ENCODE results near the gene RBM15. TPM values are rescaled to one million over a fixed set of nuclear protein-coding genes. Genes with fewer than 3 reads are reported as not detected.
A peak's percentile ranks its signal among the peaks of the same experiment; 100 is the strongest.

Gene RBM15
- total RNA-seq, 4 donors from 2014 or later: 10.5 to 39.5 (median 23.0) TPM

- H3K36me3 ChIP-seq: peaks cover 0 to 16% (median 0%) of the 10 kb centered on the region in 3 donors
- H3K4me3 ChIP-seq: peak overlapping the region; percentile 64 to 90 (median 88)
- H3K27me3 ChIP-seq: no peaks in the 10 kb centered on the region
- H3K9me3 ChIP-seq: no peaks in the 10 kb centered on the region
- peak overlapping the region; percentile 97 to 98 (median 98) for H3K27ac ChIP-seq
- TF ChIP-seq CTCF (IDR thresholded peaks at IDR 0.05): peak; percentile 41 to 81 (median 72)
- peak in 3 of 4 donors; percentile 2 to 71 (median 57) for TF ChIP-seq POLR2A (IDR thresholded peaks at IDR 0.05)
- H3K4me1 ChIP-seq: peaks cover 23 to 52% (median 34%) of the 10 kb centered on the region in 3 donors
- intact Hi-C loops (cut with DNase I): loop anchor here (5.0 kb wide), 1 partner anchor 69 kb away; the partner anchor contains the start of gene LAMTOR5
- peak; percentile 84 for DNase-seq
- 0 to 1% methylated on average over 10 to 18 of the region's 57 CpGs for WGBS, 2 donors
Measured at GRCh38 chr1:110338309-110338885, 780 bp upstream of the RBM15 start.

GRCh38 chr1:110339407-110340206 lies 430 bp downstream of the RBM15 start:
- H3K4me3 ChIP-seq: peak overlapping the region; percentile 83 to 90 (median 88)
- peak overlapping the region; percentile 88 to 98 (median 94) for H3K27ac ChIP-seq
- H3K36me3 ChIP-seq: peaks cover 0 to 16% (median 0%) of the 10 kb centered on the region in 3 donors
- TF ChIP-seq POLR2A (IDR thresholded peaks at IDR 0.05) (peak in 3 of 4 donors; percentile 37 to 92 (median 67)), CTCF (IDR thresholded peaks at IDR 0.05) (peak in 5 of 6 experiments; percentile 17 to 71 (median 54))
- peaks cover 27 to 64% (median 45%) of the 10 kb centered on the region in 3 donors for H3K4me1 ChIP-seq
- 0% methylated on average over 12 to 34 of the region's 77 CpGs for WGBS, 2 donors
- H3K27me3 ChIP-seq: no peaks in the 10 kb centered on the region
- H3K9me3 ChIP-seq: no peaks in the 10 kb centered on the region
- intact Hi-C loops (cut with DNase I): loop anchor here (5.0 kb wide), 1 partner anchor 68 kb away; the partner anchor contains the start of gene LAMTOR5
- no peak for DNase-seq

- Histone ChIP-seq H3K4me1 (peaks cover 30 to 70% (median 45%) of the 10 kb centered on the region in 3 donors), H3K9me3 (no peaks in the 10 kb centered on the region), H3K27me3 (no peaks in the 10 kb centered on the region), H3K27ac (peak overlapping the region; percentile 88 to 98 (median 94)), H3K4me3 (peak overlapping the region; percentile 83 to 90 (median 88)), H3K36me3 (peaks cover 0 to 19% (median 0%) of the 10 kb centered on the region in 3 donors)
- intact Hi-C loops (cut with DNase I): no loop called here
- no peak for DNase-seq
- 0% methylated on average over 2 of the region's 9 CpGs; no CpG with 5 or more reads in 1 of the 2 donors for WGBS, 2 donors
- TF ChIP-seq POLR2A (IDR thresholded peaks at IDR 0.05) (no peak), CTCF (IDR thresholded peaks at IDR 0.05) (no peak)
Measured at GRCh38 chr1:110340207-110340468, 961 bp downstream of the RBM15 start.

GRCh38 chr1:110341146-110341871 lies 2.1 kb downstream of the RBM15 start:
- Histone ChIP-seq H3K4me3 (peak overlapping the region in 2 of 4 donors; percentile 89 to 90), H3K4me1 (peaks cover 30 to 80% (median 48%) of the 10 kb centered on the region in 3 donors), H3K27ac (no peak overlapping the region), H3K36me3 (peaks cover 0 to 31% (median 0%) of the 10 kb centered on the region in 3 donors), H3K9me3 (no peaks in the 10 kb centered on the region), H3K27me3 (no peaks in the 10 kb centered on the region)
- DNase-seq: no peak
- intact Hi-C loops (cut with DNase I): no loop called here
- TF ChIP-seq CTCF (IDR thresholded peaks at IDR 0.05): no peak
- TF ChIP-seq POLR2A (IDR thresholded peaks at IDR 0.05): no peak
- WGBS, 2 donors: 84 to 89% methylated on average over 16 to 25 of the region's 27 CpGs
